LoVo (cell line): ENCODE results near the gene DPF3.
"Not testable (repeated sequence)": the region's sequence is repeated elsewhere in the genome, so short reads cannot be mapped to it uniquely, and the experiment has no call there.

Experiments used
- DNase-seq: peaks from one replicate; pipeline ENCODE4 v3.0.0-alpha.2; 2016; ENCODE audit warnings: low spot score

The DPF3 gene

DNA sequence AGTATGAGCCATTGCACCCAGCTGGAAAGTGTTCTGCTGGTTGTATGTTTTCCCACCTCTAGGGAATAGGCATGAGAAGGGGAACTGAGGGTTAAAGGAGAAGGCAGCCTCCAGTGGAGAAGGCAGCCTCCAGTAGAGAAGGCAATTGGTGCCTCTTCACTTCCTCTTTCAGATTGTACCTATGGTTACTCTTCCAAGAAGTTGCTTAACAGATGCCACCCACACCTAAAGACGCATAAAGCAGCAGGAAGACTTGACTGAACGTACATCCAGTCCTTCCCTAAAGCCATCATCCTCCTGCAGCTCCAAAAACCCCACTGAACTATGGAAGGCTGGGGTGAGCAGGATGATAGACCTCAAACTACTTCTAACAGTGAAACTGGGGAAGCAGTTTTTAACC, 13.1 kb downstream of the DPF3 start:
- DNase-seq: no peak

DNA sequence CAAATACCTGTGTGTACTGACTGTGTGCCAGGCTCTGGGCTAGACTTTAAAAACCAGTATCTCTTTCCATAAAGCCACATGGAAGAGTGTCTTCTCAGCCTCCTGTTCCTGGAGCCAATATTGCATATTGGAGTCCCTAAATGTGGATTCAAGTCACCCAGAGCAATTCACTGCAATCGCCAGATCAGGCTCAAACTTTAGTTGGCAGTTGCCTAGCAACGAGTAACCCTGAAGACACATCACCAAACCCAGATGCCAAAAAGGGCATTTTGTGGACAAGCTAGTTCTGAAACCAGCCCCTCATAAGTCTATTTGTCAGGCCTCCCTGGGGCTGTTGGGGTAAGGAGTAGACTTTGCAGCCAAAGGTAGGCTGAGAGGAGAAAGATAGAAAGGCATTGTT, 13.7 kb downstream of the DPF3 start:
- no peak for DNase-seq

DNA sequence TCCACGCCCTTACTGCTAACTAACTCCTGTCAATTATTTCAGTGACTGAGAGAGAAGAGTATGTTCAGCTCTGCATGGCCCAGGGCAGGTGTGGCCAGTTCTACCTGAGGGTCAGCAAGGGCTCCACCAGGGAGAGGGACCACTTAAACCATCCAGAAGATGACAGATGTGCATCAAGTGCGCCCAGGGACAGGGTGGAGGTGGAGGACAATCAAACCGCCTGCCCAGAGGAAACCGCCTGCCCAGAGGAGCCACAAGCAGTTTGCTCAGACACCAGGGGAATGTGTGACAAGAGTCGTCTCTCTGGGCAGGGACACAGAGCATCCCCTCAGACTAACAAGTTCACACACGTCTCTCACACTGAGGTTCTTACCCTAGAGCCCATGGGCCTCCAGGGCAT, 14.5 kb downstream of the DPF3 start:
- DNase-seq: no peak

DNA sequence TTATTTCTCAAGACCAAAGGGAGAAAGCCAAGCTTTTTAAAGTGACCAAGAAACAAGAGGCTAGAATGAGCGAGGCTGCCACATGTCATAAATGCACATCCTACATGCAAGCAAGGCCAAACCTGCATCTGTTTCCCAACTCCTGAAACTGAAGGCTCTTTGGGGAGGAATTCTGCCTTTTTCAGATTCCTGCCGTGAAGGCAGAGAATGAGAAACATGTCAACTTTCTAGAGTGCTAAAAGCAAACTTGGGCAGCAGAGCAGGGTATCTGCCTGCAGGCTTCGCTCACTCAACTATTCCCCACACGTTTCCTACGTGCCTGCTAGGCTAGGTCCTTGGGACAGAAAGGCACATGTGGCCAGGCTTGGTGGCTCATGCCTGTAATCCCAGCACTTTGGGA, 15.2 kb downstream of the DPF3 start:
- DNase-seq: no peak

DNA sequence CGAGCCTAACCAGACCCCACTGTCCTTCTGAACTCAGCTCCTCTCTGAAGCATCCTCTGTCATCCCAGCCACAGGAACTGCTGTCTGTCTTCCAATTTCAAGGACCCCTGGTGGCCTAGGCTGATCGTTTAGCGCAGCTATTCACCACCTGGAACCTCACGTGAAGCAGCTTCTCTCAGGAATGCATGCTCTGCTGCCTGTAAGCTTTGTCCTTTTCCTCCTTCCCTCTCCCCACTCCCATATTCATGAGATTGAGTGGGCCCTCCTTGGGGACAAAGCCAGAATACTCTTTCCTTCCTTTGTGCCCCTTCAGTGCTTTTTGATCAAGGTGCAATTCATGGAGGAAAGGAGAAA, 17.2 kb downstream of the DPF3 start:
- no peak for DNase-seq

DNA sequence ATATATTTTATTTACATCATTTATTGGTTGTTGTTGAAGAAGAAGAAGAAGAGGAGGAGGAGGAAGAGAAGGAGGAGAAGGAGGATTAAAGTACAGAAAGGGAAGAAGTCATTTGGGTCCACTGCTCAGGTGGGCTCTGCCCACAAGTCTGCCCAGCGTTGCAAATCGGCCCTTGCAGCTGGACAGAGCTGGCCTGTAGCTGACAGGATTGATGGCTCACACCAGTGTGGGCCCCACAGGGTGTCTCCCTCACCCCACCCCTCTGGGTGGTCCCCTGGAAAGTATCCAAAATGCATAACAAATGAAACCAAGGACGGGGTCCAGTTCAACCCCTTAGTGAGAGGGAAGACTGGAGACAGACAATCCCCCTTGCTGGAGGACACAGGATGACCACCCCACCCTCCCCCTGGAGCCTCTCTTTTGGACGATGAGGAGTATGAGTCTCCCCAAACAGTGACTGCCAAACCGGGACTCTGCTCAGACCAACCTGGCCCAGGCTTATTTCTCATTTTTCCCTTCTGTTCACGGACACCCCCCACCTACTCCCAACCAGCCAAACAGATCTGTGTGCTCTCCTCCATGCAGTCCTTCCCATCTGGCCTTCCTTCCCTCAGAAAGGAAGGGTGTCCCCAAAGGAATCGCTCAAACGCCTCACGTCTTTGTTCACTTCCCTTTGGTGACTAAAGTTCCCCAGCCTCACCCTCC, 17.7 kb downstream of the DPF3 start:
- no peak for DNase-seq

DNA sequence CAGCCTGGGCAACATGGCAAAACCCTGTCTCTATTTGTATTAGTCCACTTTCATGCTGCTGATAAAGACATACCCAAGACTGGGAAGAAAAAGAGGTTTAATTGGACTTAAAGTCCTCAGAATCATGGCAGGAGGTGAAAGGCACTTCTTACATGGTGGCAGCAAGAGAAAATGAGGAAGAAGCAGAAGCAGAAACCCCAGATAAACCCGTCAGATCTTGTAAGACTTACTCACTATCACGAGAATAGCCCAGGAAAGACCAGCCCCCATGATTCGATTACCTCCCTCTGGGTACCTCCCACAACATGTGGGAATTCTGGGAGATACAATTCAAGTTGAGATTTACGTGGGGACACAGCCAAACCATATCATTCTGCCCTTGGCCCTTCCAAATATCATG, 23.0 kb downstream of the DPF3 start:
- DNase-seq: not testable (repeated sequence)

DNA sequence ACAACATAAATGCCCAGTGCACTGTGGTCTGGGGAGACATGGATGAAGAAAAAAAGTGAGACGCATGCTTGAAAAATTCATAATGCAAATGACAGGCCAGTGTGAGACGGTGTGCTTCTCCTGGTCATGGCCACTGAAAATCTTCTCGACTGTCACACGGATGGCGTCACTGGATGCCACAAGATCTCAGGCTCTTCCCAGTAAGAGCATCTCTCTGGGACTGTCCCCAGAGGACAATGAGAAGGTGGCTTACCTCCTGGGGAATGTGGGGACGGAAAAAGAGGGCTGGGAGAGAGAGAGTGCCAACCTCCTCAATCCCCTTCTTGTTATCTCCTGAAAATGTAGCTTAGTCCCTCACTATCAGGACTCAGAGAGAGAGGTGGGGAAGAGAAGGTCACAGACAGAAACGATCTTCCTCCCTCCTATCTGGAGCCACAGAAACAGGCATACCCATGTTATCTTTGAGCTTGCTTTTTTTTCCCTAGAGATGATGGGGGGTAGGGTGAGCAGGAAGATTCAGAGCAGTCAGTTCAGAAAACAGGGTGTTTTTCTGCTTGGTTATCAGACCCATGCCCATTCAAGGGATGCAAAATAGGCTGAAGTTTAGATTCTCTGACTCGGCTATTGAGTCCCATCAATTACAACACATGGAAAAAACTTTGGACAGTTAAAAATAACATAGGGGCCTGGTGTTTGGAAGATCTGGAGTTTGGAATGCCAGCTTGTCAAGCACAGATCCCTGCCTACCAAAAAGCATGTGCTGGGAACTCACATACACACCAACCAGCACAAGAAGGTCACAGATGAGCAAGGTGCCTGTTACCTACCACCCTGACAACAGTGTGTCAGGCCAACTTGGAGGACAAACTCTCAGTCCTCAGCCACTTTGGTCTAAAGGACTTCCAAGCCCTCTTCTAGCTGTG, 24.2 kb downstream of the DPF3 start:
- DNase-seq: no peak

DNA sequence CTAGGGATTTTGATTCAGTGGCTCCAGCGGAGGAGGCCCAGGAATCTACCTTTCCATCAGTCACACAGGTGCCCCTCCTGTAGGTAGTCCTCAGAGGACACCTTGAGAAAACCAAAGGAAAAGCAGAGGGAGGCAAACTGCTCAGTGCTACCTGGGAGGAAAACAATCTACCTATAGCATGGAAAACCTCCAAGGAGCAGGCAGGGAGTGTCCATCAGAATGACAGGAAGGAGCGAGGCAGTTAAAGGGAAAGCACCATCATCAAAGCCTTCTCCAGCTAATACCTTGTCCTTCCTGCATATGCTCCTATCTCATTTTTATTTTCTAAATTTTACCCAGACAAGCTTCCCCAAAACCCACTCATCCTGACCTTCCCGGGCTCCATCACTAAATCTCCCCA, 25.4 kb downstream of the DPF3 start:
- no peak for DNase-seq

DNA sequence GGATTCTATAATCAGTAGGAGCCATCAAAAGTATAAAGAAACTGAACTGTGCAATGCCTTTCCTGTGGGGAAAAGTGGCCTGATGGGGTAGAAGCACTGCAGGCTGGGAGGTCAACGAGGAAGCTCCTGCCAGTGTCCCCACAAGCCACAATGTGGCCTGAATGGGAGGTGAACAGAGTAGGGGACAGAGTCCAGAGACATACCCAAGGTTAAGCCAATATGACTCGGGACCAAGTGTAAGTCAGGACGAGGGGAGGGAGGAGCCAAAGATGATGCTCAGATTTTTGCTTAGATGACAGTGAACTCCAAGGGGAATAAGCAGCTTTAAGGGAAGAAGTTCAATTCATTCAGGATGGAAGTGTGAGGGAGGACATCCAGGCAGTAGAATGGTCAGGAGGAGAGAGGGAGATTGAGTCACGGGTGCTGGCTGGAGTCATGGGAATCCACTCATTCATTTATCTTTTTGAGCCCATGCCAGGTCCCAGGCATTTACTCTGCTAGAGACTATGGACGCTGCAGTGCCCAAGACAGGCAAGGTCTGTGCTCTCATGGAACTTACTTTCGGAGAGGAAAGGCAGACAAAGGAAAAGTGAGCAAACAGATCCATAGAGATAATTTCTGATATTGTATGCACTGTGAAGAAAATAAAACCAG, 29.1 kb downstream of the DPF3 start:
- DNase-seq: no peak

DNA sequence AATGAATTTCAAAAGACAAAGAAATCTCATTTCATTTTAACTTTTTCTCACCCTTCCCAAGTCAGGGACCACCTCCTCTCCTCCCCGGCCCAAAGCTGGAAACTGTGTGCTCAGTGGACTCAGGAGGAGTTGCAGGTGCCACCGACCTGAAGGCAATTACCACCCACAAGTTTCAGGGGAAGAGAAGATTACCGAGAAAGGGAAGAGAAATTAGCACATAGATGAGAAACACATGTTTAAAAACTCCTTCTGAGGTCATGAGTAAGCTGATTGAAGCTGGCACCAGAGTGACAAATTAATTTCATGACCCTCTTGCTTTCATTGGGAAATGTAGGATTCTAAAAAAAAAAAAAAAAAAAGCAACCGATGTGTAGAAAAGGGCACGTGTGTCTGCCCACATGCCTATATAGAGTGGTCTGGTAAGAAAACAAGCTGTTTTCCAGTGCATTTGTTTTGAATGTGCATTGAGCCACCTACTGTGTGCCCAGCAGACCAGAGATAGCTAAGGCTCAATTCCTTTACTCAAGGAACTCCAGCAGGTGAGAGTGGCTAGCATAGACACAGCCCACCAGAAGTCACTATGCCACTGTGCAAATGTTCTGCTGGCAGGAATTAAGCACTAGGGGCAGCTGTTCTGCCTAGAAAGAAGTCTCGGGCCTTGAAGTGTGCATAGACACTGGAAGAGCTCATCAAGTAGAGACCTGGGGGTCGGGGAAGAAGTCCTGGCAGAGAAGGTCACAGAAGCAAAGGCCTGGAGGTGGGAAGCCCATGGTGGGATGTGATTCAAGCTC, 30.5 kb downstream of the DPF3 start:
- DNase-seq: no peak

DNA sequence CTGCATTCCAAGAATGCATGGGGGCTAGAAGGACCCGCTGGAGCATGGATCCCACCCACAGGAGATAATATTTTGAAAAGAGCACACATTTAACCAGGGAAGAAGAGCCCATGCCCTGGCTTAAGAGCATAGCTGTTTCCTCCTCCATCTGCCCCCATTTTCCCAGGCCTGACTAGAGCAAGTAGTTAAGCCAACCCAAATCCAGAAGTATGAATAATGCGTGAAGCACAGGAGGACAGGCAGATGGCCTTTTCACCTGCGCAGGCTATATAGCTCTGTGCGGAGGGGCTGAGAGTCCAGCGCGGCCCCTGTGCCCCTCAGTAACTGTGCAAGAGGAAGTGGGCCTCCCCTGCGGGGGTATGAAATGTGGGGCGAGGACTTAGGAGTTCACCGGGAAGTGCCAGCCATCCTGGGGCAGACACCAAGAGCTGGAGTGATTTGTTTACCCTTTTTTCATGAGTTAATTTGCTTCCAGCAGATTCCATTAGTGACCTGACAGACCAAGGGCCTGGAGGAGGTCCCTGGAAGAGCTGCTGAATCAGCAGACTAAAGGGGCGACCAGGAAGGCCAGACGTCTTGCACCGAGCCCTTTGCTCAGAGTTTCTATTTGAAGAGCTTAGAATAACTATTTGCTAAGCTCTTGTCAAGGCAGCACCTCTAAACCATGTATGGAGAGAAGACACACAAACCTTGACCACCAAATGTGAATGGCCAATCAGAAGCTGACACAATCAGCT, 37.2 kb downstream of the DPF3 start:
- no peak for DNase-seq

DNA sequence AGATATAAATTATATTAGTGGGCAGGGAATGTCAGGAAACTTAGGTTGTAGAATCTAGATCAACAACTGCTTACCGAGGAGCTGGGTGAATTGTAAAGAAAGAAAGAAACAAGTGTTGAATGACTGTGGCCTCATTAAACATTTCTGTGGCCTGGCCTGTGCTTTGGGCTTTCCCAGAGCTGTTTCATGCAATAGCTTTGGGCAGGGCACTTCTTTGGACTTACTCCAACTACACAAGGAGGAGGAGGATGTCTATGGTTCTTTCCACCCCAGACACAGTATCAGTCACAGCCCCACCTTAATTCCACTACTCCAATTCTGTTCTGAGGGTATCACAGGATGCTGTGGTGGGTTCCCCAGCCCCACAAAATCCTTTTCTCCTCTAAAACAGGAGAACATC, 38.0 kb downstream of the DPF3 start:
- DNase-seq: peak; percentile 25

DNA sequence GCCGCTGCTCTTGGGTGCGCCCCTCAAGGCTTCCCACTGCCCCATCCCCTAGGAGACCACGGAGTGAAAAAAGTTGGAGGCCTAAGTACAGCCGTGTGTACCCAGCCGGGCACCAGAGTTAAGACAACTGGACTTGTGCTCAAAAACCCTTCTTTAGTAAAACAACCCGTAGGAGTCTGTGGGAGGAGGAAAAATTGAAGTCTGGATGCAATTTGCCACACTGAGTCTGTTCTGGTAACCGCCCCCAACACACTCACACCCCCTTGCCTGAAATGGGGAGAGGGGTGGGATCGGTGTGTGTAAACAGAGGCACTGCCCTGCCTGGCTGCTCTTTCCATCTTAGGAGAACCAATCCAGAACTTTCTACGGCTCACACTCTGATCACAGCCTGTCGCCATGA, 41.7 kb downstream of the DPF3 start:
- DNase-seq: no peak

DNA sequence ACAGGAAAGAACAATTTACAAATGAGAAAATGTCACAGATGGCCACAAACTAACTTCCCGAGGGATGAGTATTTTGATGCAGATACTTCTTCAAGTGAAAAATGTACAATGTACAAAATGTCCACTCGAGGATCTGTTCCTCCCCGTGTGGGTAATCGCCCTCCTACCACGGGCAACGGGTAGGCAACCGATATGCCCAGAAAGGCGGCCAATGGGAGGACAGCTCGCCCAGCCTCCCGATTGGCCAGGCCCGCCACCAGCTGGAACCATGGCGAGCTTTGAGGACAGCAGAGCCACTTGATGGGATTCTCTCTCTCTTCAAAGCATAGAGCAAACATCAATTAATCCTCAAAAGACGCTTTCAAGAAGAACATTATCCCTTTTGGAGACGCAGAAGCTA, 42.3 kb downstream of the DPF3 start:
- DNase-seq: no peak

DNA sequence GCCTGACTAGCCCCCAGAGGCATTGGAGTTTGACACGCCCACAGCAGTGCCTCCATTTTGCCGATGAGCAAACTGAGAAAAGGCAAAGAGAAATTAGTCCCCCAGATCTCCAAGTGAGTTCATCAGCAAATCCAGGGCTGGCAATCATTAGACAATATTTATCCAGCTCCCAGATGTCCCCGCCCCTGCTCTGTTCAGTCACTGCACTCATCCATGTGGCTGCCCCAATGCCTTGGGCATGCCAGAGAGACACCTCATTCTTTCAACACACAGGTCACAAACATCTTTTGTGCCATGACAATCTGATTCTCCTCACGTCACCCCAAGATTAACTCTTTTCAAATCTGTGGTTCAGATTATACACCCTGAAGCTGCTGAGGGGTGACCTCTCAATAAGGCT, 43.5 kb downstream of the DPF3 start:
- DNase-seq: no peak

DNA sequence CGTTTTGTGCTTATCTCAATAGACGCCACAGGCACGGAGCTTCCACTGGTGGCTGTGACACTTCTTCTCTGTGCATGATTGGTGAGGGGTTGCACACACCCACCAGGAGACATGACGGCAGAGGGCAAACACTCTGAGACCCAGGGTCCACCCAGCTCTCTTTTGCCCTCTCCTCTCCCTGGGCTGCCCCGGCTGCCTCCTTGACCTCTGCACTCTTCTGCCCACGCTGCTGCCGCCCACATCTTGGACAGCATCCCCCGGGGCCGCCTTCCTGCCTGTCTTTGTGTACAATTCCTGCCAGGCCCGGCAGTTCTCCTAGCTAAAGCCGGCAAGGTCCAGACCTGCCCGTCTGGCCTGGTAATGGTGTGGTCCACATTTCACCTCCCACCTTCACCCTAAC, 44.7 kb downstream of the DPF3 start:
- DNase-seq: no peak

DNA sequence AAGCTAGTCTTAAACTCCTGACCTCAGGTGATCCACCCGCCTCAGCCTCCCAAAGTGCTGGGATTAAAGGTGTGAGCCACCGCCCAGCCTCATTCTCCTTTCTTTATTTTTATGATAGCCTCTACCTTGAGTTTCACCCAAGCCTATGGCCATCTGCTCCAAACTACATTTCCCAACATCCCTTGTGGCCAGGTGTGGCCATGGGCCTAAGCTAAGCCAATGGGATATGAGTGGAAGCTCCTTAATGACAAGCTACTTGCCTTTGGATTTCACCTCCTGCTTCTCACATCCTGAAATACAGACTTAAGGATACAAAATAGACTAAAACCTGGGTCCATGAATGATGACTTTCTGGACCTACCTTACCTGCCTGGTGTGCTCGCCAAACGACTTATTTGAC, 46.2 kb downstream of the DPF3 start:
- no peak for DNase-seq

DNA sequence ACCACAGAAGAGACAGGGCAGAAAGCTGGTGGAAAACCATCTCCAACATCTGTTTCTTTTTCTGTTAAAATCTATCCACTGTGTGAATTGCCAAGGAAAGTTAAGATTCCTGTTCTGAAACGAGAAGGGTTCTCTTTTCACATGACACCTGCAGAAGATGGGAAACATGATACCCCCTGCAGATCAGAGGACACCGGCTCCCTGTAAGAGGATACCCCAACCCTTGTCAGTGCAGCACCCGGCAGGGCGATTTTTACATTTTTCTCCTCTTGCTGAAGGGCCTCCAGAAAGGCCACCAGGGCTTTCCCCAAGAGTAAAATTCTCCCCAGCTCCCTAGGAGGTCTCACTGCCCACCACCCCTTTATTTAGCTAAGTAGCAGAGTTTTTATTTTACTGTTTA, 48.2 kb downstream of the DPF3 start:
- no peak for DNase-seq

DNA sequence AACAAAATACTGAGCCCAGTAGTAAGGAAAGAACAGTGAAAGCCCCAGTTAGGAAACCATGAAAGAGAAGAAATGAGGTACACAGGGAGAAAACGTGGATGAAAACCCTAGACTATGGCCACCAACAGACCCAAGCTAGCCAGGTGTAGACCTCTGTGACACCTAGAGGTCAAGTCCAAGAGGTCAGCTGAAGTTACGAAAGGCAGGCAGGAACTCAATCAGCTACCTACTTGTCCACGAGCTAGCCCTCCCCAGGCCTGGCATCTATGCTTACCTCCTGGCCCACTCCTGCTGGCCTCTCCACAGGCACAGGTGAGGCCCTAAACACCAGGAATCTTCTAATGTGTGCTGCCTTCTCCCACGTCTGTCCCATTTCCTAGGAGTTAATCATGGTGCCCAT, 48.7 kb downstream of the DPF3 start:
- DNase-seq: no peak

DNA sequence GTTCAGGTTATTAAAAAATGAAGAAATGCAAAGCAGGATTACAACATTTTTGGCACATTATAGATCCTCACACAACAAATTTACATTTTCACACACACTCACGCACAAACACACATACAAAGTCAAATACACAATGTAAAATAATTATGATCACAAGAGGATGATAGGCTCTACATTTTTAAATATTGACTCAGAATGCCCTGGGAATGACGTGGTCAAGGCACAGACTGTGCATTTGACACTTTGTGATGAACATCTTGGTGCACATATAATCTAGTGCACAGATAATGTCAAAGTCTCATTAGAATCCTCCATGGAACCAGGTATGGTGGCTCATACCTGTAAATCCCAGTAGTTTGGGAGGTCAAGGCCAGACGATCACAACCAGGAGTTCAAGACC, 49.4 kb downstream of the DPF3 start:
- no peak for DNase-seq
